Activated CD4-positive, alpha-beta T cell treated with anti-CD3 and anti-CD28 coated beads, Interleukin-2, amount 50 U/mL, for 48 hours (primary cell): ENCODE measurements around the gene NADK.

Experiments
- DNase-seq, 2 experiments: peaks; one replicate each; pipeline ENCODE4 v3.0.0-alpha.2; 2020

Gene NADK, protein sequence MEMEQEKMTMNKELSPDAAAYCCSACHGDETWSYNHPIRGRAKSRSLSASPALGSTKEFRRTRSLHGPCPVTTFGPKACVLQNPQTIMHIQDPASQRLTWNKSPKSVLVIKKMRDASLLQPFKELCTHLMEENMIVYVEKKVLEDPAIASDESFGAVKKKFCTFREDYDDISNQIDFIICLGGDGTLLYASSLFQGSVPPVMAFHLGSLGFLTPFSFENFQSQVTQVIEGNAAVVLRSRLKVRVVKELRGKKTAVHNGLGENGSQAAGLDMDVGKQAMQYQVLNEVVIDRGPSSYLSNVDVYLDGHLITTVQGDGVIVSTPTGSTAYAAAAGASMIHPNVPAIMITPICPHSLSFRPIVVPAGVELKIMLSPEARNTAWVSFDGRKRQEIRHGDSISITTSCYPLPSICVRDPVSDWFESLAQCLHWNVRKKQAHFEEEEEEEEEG

GRCh38 chr1:1777950-1778662, at the start of gene NADK:
TSS of gene NADK (minus strand) at chr1:1778470. CDS start at chr1:1765406, 13,064 bp downstream.
- DNase-seq, result peak; percentile 61 to 68

DNA sequence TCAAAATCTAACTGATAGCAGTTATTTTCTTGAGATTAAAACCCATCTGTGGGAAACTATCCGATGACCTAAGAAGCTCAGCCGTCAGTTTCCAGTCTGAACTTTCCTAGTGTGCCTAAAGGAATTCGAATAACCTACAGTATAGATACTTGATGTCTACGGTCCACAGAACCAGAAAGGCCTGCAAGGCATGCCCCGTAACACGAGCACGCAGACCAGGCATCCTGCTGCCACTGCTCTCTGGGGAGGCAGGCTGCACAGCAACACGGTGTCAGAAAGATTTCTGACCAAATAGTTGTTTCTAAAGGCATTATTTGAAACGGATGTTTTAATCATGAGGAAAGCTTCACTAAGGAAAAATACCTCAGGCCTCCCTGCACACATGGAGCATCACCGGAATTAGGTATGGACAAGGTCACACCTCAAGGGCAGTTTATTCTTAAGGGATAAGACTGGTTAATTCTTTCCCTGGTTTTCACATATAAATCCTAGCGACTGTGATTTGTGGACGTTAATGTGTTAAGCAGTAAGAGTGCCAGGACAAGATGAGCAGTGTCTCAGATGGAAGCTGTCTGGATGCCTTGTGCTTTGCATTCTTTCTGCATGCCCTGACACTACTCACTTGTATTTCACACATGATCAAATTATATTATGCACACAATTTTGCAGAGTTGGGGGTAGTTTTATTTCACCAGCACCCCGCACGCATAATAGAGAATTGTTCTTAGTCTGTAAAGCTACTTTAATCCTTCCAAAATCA, 49.0 kb upstream of the NADK start:
- no peak for DNase-seq

- DNase-seq, result no peak
Measured at GRCh38 chr1:1826356-1827088, 48.3 kb upstream of the NADK start.

DNA sequence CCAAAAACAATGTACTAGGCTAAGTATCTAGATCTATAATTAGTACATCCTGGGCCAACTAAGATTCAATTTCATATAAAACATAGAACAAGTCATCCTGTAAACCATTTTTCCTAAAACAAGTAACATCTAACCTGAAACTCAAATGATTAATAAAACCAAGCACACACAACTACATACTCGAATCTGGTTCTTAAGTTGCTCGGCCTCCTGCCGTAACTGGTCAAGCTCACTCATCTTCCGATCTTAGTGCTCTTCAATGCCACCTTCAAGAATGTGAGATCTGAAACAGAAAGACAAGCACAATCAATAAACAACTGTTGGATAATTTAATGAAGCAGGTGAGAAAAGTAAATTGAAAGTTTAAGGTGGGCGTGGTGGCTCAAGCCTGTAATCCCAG, 46.9 kb upstream of the NADK start:
- DNase-seq, result no peak

DNA sequence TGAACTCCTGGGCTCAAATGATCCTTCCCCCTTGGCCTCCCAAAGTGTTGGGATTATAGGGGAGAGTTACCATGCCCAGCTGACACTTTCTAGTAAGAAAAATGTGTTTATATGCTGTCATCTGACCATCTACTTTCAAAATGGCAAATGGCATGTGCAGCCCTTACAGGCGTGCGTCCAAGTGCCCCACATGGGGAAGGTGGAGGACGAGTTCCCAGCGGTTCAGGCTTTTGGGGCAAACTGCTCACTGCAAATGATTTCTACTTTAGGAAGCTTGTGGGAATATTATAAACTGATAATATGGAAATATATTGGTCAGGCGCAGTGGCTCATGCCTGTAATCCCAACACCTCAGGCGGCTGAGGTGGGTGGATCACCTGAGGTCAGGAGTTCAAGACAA, 41.5 kb upstream of the NADK start:
- no peak for DNase-seq

GRCh38 chr1:1817221-1817620, 39.0 kb upstream of the NADK start:
- no peak for DNase-seq

- DNase-seq, result no peak
Measured at GRCh38 chr1:1815606-1816281, 37.5 kb upstream of the NADK start.

GRCh38 chr1:1809489-1809888, 31.2 kb upstream of the NADK start:
- no peak for DNase-seq

GRCh38 chr1:1808206-1808605, 29.9 kb upstream of the NADK start:
- no peak for DNase-seq

GRCh38 chr1:1806890-1807289, 28.6 kb upstream of the NADK start:
- no peak for DNase-seq

- no peak for DNase-seq
Measured at GRCh38 chr1:1804301-1804700, 26.0 kb upstream of the NADK start.

DNA sequence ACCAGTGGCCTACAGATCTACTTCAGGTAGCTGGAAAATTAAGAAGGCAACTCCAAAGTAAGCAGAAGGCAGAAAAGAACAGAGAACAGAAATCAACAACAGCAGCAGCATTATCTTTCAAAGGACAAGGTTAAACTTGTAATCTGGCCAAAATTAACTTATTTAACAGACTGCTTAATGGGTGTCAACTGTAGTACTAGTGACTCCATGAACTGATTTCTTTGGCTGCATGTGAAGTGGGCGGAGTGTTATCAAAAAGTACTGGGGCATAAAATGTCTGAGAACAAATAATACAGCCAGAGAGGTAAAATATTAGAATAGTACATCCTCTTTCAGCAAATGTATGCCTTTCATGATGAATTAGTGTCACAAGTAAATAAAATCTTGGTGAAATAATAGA, 24.6 kb upstream of the NADK start:
- DNase-seq, result no peak

- no peak for DNase-seq
Measured at GRCh38 chr1:1799716-1800115, 21.4 kb upstream of the NADK start.

GRCh38 chr1:1797731-1798341, 19.6 kb upstream of the NADK start:
- no peak for DNase-seq

GRCh38 chr1:1796466-1796865, 18.2 kb upstream of the NADK start:
- no peak for DNase-seq

DNA sequence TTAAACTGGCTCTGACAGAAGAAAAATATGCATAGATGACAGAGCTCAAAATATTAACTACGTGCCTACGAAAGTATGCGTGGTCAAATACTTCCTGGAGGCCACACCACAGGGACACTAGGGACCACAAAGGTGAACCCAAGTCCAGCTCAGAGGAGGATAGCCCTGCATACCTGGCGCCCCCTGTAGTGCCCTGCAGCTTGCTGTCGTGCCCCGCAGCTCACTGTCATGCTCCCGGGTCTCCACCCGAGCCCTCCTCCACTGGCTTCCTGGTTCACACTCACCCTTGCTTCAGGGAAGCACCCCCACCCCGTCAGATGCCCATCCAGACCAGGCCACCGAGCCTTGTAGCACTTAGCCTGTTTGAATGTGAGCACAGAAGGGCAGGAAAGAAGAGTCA, 16.7 kb upstream of the NADK start:
- DNase-seq, result no peak

DNA sequence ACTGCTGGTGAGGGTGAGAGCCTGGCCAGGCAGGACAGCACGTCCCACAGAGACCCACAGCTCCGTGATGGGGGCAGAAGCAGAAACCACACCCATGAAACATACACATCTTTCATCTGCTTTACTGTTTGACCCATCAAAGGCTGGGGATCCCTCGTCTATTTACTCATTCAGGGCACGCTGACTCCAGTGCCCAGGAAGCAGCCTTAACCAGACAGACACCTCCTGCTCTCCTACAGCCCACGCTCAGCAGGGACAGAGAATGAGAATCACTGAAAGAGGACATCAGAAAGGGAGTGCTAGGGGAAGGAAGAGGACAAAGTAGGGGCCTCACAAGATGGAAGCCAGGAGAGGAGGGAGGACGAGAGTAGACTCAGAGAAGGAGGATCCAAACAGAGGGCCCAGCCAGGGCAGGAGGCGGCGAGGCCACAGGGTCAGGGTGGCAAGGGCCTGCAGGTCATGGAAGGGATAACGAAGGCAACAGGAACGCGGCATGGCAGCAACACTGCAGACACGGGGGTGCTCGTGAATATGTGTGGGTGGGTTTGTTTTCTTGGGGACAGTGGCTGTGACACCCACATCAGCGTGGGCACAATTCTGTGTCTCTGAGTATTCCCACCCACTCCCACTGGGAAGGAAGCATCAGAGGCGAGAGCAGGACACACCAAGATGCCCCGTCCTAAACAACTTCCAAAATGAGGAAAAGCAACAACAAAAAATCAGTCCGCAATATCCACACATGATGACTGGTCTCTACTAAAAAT, 15.4 kb upstream of the NADK start:
- no peak for DNase-seq

- DNase-seq, result peak; percentile 26 to 34
Measured at GRCh38 chr1:1788646-1789431, 10.6 kb upstream of the NADK start.

DNA sequence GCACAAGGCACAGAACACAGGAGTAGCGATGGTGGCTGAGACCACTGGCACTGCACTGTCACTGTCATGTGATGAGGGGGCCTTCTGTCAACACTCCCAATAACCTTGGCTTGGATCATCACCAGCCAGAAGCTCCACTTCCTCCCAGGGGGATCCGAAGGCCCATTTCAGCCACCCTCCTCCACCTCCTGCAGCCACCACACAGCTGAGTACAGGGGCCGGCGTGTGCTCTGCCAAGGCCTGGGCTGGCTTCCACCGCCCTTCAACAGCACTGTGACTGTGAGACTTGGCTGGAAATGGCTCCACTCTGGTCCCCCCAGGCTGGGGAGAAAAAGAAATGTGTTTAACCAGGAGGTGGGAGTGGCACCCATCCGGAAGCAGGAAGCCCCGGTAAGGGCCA, 9.9 kb upstream of the NADK start:
- DNase-seq, result no peak
